Kidney tubule cell (primary cell): ENCODE measurements around the gene SSX4.
"Not testable (repeated sequence)": the region's sequence is repeated elsewhere in the genome, so short reads cannot be mapped to it uniquely, and the experiment has no call there.

Source experiments
- DNase-seq: peaks from one replicate; pipeline ENCODE4 v3.0.0-alpha.2; 2018; ENCODE audit warnings: low spot score

Gene SSX4

DNA sequence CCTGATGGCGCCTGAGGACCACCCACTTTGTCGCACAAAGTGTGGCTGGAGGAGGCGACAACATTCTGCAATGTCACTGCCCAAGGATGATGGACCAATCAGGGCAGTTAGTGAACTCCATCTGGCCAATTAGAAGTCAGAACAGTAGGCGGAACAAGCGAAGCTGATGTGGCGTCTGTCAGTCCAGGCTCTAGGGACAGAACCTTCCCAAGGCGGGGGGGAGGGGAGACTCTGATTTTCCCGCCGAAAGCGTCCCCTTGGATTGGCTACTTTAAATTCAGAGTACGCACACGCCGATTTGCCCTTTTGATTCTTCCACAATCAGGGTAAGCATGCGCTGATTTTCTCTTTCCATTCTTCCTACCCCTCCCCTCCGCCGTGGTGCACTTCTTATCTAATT lies at the start of gene SSX4:
Gene SSX4, plus strand, starts transcription at position 301 of the 400 bp plus-strand sequence. CDS start 515 bp downstream, outside the sequence.
- DNase-seq = not testable (repeated sequence)

GRCh38 chrX:48346059-48346458 lies 37.3 kb upstream of the SSX4 start:
- DNase-seq = not testable (repeated sequence)

DNA sequence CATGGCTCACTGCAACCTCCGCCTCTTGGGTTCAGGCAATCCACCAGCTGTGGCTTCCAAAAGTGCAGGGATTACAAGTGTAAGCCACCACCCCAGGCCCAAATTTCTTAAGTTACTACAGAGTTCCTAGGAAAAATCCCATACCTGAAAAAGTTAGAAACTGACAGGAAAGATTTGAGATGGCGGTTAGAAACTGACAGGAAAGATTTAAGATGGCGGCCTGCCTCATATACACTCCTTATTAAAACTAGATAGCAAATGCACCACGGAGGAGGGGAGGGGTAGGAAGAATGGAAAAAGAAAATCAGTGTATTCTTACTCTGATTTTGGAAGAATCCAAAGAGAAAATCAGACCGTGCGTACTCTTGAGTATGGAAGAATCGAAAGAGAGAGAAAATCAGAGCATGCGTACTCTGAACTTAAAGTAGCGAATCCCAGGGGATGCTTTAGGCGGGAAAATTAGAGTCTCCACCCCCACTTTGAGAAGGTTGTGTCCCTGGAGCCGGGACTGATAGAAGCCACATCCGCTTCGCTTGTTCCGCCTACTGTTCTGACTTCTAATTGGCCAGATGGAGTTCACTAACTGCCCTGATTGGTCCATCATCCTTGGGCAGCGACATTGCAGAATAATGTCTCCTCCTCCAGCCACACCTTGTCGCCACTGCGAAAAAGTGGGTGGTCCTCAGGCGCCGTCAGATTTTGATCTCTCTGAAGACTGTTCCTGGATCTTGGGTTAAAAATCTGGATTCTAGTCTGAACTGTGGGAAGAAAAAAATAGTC lies 26.8 kb upstream of the SSX4 start, which contains the start of gene SSX3:
Gene SSX3, minus strand, starts transcription at position 389 of the 780 bp plus-strand sequence. CDS start 1,454 bp downstream, outside the sequence.
- DNase-seq = not testable (repeated sequence)

DNA sequence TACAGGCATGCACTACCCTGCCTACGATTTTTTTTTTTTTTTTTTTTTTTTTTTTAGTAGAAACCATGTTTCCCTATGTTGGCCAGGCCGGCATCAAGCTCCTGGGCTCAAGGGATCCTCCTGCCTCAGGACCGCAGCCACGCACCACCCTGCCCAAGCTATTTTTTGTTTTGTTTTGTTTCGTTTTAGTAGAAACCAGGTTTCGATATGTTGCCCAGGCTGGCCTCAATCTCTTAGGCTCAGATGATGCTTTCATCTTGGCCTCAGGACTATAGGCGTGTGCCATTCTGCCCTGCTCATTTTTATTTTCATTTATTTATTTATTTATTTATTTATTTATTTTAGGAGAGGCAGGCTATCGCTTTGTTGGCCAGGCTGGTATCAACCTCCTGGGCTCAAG lies 25.7 kb upstream of the SSX4 start:
- no peak for DNase-seq

GRCh38 chrX:48359281-48359680 lies 24.1 kb upstream of the SSX4 start:
- not testable (repeated sequence) for DNase-seq

DNA sequence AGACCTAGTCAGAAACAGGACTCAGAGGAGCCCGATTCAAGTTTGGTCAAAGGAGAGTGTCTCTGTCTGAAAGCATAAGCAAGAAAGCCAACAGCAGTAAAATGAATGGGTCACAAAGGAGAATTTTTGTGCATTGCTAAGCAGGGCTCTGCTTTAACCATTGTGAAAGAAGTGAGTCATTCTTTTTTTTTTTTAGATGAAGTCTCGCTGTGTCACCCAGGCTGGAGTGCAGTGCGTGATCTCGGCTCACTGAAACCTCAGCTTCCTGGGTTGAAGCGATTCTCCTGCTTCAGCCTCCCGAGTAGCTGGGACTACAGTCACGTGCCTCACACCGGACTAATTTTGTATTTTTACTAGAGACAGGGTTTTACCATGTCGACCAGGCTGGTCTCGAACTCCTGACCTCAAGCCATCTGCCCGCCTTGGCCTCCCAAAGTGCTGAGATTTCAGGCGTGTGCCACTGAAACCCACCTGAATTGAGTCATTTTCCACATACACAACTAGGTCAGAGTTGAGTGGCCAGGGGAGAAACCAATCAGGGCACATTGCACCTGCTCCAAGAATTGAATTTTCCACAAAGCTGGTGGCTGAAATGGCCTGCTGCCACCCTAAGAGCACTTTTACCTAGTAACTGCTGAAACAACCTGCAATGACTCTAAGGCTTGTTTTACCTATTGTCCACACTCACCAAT lies 15.5 kb upstream of the SSX4 start:
- not testable (repeated sequence) for DNase-seq

- DNase-seq = not testable (repeated sequence)
Measured at GRCh38 chrX:48370408-48370807, 12.9 kb upstream of the SSX4 start.

GRCh38 chrX:48396931-48397330 lies 13.6 kb downstream of the SSX4 start:
- not testable (repeated sequence) for DNase-seq

GRCh38 chrX:48397825-48398224 lies 14.5 kb downstream of the SSX4 start:
- not testable (repeated sequence) for DNase-seq

DNA sequence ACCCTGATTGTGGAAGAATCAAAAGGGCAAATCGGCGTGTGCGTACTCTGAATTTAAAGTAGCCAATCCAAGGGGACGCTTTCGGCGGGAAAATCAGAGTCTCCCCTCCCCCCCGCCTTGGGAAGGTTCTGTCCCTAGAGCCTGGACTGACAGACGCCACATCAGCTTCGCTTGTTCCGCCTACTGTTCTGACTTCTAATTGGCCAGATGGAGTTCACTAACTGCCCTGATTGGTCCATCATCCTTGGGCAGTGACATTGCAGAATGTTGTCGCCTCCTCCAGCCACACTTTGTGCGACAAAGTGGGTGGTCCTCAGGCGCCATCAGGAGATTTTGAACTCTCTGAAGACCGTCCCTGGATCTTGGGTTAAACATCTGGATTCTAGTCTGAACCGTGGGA lies 28.5 kb downstream of the SSX4 start, which contains the start of gene SSX4B:
Gene SSX4B, minus strand, starts transcription at position 101 of the 400 bp plus-strand sequence. CDS start 588 bp downstream, outside the sequence.
- DNase-seq = not testable (repeated sequence)

DNA sequence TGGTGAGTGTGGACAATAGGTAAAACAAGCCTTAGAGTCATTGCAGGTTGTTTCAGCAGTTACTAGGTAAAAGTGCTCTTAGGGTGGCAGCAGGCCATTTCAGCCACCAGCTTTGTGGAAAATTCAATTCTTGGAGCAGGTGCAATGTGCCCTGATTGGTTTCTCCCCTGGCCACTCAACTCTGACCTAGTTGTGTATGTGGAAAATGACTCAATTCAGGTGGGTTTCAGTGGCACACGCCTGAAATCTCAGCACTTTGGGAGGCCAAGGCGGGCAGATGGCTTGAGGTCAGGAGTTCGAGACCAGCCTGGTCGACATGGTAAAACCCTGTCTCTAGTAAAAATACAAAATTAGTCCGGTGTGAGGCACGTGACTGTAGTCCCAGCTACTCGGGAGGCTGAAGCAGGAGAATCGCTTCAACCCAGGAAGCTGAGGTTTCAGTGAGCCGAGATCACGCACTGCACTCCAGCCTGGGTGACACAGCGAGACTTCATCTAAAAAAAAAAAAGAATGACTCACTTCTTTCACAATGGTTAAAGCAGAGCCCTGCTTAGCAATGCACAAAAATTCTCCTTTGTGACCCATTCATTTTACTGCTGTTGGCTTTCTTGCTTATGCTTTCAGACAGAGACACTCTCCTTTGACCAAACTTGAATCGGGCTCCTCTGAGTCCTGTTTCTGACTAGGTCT lies 43.8 kb downstream of the SSX4 start:
- not testable (repeated sequence) for DNase-seq

GRCh38 chrX:48429606-48430005 lies 46.3 kb downstream of the SSX4 start:
- DNase-seq = not testable (repeated sequence)

- not testable (repeated sequence) for DNase-seq
Measured at GRCh38 chrX:48430166-48430565, 46.8 kb downstream of the SSX4 start.

DNA sequence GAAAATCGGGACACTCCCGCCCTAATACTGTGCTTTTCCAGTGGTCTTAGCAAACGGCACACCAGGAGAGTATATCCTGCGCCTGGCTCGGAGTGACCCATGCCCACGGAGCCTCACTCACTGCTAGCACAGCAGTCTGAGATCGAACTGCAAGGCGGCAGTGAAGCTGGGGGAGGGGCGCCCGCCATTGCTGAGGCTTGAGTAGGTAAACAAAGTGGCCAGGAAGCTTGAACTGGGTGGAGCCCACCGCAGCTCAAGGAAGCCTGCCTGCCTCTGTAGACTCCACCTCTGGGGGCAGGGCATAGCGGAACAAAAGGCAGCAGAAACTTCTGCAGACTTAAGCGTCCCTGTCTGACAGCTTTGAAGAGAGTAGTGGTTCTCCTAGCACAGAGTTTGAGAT lies 50.4 kb downstream of the SSX4 start:
- not testable (repeated sequence) for DNase-seq
